Progenitor cell of endocrine pancreas (in vitro differentiated cells): ENCODE measurements around the gene CNPY4. TPM values are rescaled to one million over a fixed set of nuclear protein-coding genes. Genes with fewer than 3 reads are reported as not detected.

Experiments
- DNase-seq: peaks from one replicate; pipeline ENCODE4 v3.0.0; 2021; ENCODE audit warnings: low spot score; ENCODE audit not compliant: unreplicated experiment
- H3K27ac Mint-ChIP-seq: 2 replicates; pipeline ENCODE4 v1.8.0; 2021; ENCODE audit warnings: mild to moderate bottlenecking, moderate library complexity, mixed read lengths
- H3K27me3 Mint-ChIP-seq: 2 replicates; pipeline ENCODE4 v1.8.0; 2021; ENCODE audit warnings: mixed read lengths
- H3K36me3 Mint-ChIP-seq: 2 replicates; pipeline ENCODE4 v1.8.0; 2022; ENCODE audit warnings: mixed read lengths; ENCODE audit not compliant: insufficient read depth
- H3K4me1 Mint-ChIP-seq: 2 replicates; pipeline ENCODE4 v1.8.0; 2021; ENCODE audit warnings: low read depth, mixed read lengths
- H3K4me3 Mint-ChIP-seq: 2 replicates; pipeline ENCODE4 v1.8.0; 2021; ENCODE audit warnings: low read depth, mild to moderate bottlenecking, moderate library complexity, mixed read lengths
- H3K9me3 Mint-ChIP-seq: 2 replicates; pipeline ENCODE4 v1.8.0; 2021; ENCODE audit warnings: low read depth, mixed read lengths
- total RNA-seq: library from RNA; stranded (reverse); gene quantifications from 2 replicates; pipeline ENCODE4 v1.2.1, GENCODE V29; 2021
- TF ChIP-seq, protein P1 (sequence below): fragments of 200-600 bp; sonication (generic); IDR thresholded peaks from one replicate; pipeline ENCODE4 v1.5.0; 2021; ENCODE audit warnings: antibody characterized with exemption, mild to moderate bottlenecking; ENCODE audit not compliant: unreplicated experiment

Gene CNPY4
- total RNA-seq, 1 donor from 2014 or later = 25.5 TPM

DNA sequence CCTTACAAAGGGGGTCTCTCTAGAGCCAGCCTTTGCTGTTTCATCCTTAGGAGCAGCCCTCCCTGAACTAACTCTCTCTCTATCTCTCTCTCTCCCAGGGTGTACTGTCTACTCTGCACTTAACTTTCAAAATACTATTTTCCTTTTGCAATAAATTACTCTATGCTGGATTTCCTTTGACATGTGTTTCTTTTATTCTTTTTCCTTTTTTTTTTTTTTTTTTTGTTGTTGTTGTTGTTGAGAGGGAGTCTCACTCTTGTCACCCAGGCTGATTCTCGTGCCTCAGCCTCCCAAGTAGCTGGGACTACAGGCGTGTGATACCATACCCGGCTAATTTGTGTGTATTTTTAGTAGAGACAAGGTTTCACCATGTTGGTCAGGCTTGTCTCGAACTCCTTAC lies 36.5 kb upstream of the CNPY4 start:
- peak overlapping the region; percentile 93 for H3K4me3 Mint-ChIP-seq
- H3K9me3 Mint-ChIP-seq = peaks cover 3% of the 10 kb centered on the region
- H3K27me3 Mint-ChIP-seq = no peaks in the 10 kb centered on the region
- H3K36me3 Mint-ChIP-seq = peaks cover 27% of the 10 kb centered on the region
- H3K4me1 Mint-ChIP-seq = peaks cover 16% of the 10 kb centered on the region
- TF ChIP-seq, protein P1, sequence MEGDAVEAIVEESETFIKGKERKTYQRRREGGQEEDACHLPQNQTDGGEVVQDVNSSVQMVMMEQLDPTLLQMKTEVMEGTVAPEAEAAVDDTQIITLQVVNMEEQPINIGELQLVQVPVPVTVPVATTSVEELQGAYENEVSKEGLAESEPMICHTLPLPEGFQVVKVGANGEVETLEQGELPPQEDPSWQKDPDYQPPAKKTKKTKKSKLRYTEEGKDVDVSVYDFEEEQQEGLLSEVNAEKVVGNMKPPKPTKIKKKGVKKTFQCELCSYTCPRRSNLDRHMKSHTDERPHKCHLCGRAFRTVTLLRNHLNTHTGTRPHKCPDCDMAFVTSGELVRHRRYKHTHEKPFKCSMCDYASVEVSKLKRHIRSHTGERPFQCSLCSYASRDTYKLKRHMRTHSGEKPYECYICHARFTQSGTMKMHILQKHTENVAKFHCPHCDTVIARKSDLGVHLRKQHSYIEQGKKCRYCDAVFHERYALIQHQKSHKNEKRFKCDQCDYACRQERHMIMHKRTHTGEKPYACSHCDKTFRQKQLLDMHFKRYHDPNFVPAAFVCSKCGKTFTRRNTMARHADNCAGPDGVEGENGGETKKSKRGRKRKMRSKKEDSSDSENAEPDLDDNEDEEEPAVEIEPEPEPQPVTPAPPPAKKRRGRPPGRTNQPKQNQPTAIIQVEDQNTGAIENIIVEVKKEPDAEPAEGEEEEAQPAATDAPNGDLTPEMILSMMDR = no peak
- DNase-seq = no peak
- H3K27ac Mint-ChIP-seq = peak overlapping the region; percentile 99

DNA sequence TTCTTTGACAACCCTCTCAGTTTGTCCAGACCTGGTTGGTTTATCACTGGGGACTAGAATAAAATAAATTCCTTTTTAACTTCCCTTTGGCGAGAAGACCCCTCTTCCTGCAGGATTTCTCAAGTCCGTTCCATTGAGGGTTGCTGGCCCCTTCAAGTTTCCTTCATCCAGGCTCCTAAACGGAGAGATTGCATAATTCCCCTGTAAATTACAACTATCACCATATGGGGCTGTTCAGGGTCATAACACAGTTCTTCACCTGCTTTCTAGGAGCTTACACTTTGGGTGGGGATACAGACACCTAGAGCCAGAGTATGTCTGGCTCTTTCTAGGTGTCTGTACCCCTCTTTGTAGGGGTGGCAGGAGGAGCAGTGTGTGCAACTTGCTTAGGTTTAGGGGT lies 33.9 kb upstream of the CNPY4 start:
- Mint-ChIP-seq H3K27me3 (no peaks in the 10 kb centered on the region), H3K9me3 (no peaks in the 10 kb centered on the region), H3K4me3 (no peak overlapping the region), H3K4me1 (peaks cover 16% of the 10 kb centered on the region), H3K36me3 (peaks cover 8% of the 10 kb centered on the region), H3K27ac (no peak overlapping the region)
- DNase-seq = no peak
- TF ChIP-seq, protein P1 = no peak

DNA sequence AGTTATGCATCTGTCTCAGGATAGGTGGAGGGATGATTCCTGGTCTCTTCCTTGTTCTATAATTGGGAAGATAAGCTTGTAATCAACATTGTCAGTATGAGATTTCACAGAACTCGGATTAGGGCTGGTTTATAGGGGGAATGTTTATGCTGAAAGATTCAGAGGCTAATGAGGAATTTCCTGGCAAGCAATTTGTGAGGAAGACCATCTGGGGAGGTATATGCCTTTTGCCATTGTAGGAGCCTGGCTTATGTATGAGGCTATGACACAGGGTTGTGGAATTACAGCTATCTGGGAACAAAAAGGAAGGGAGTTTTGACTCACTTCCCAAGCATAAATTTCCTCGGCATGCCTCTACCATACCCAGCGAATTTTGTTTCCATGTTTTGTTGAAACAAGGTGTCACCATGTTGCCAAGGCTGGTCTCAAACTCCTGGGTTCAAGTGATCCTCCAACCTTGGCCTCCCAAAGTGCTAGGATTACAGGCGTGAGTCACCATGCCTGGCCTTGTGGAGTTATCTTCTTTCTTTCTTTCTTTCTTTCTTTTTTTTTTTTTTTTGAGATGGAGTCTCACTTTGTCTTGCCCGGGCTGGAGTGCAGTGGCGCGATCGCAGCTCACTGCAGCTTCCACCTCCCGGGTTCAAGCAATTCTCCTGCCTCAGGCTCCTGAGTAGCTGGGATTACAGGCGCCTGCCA lies 32.2 kb upstream of the CNPY4 start:
- peak overlapping the region; percentile 50 for H3K4me3 Mint-ChIP-seq
- H3K9me3 Mint-ChIP-seq = no peaks in the 10 kb centered on the region
- H3K27me3 Mint-ChIP-seq = no peaks in the 10 kb centered on the region
- TF ChIP-seq, protein P1 = no peak
- peaks cover 9% of the 10 kb centered on the region for H3K36me3 Mint-ChIP-seq
- peak overlapping the region; percentile 67 for H3K27ac Mint-ChIP-seq
- DNase-seq = no peak
- peaks cover 13% of the 10 kb centered on the region for H3K4me1 Mint-ChIP-seq

DNA sequence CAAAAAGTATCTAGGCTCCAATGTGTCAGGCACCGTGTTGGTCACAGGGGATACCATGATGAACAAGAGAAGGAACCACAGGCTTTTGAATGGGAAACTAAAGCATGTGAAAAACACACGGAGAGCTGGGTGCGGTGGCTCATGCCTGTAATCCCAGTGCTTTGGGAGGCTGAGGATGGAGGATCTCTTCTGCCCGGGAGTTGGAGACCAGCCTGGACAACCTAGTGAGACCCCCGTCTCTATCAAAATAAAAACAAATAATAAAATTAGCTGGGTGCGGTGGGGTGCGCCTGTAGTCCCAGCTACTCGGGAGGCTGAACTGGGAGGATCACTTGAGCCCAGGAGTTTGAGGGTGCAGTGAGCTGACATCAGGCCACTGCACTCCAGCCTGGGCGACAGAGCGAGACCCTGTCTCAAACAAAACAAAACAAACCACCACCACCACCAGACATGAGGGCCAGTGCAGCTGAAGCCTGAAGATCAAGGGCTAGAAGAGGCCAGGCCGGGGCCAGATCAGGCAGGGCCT lies 31.3 kb upstream of the CNPY4 start:
- DNase-seq = no peak
- Mint-ChIP-seq H3K9me3 (no peaks in the 10 kb centered on the region), H3K27ac (peak overlapping the region; percentile 97), H3K4me3 (peak overlapping the region; percentile 93), H3K4me1 (peaks cover 9% of the 10 kb centered on the region), H3K36me3 (peaks cover 15% of the 10 kb centered on the region), H3K27me3 (no peaks in the 10 kb centered on the region)
- TF ChIP-seq, protein P1 = no peak

DNA sequence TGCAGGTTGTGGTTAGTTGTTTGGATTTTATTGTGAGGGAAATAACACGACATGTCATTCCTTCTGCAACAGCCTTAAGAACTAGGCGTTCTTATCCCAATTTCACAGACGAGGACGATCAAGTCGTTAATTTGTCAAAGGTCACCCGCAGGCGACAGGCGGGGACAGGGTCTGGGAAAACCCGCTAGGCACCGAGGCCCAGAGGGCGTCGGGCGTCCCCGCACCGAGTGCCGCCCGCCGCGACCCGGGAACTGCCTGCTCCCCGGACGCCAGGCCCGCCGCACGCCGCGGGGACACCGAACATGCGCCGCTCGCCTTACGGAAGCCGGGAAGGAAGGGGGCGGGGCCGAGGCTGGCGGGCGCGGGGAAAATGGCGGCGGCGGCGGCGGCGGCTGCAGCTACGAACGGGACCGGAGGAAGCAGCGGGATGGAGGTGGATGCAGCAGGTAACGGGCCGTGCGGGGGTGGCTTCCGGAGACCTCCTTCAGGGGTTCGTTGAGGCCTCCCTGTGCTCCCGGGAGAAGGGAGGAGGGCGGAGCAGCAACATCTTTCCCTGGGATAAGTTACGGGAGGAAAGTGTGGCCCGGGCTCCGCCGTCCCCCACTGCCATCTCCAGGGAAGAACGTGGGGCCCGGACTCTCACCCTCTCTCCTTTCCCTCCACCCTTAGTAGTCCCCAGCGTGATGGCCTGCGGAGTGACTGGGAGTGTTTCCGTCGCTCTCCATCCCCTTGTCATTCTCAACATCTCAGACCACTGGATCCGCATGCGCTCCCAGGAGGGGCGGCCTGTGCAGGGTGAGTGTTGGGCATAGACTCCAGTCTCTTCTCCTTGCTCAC lies 30.6 kb upstream of the CNPY4 start, which contains the start of gene COPS6:
Gene COPS6, plus strand, starts transcription at position 349 of the 837 bp plus-strand sequence. Its CDS starts 22 bp downstream, at position 371.
- Mint-ChIP-seq H3K27ac (peak within 1 kb of the TSS; percentile 97), H3K4me3 (peak within 1 kb of the TSS; percentile 93), H3K9me3 (no peaks in the 10 kb centered on the region), H3K4me1 (peaks cover 9% of the 10 kb centered on the region), H3K36me3 (peaks cover 20% of the 10 kb centered on the region), H3K27me3 (no peaks in the 10 kb centered on the region)
- DNase-seq = peak; percentile 69
- TF ChIP-seq, protein P1 = no peak
